Right atrium auricular region (tissue), 2 donors: Measurements from ENCODE around the gene DKKL1. TPM values are rescaled to one million over a fixed set of nuclear protein-coding genes. Genes with fewer than 3 reads are reported as not detected.
"Not testable (repeated sequence)": the region's sequence is repeated elsewhere in the genome, so short reads cannot be mapped to it uniquely, and the experiment has no call there.

Experiments used
- DNase-seq: peaks from one replicate; pipeline ENCODE4 v3.0.0-alpha.2; 2019; ENCODE audit warnings: low spot score
- H3K27ac ChIP-seq, 2 donors: fragments of 200-600 bp; sonication (generic); 1 replicate in 1 of 2; 2 replicates in 1 of 2; pipeline ENCODE4 v1.5.1; 2016 to 2019
- H3K27me3 ChIP-seq, 2 donors: fragments of 200-600 bp; sonication (generic); one replicate each; pipeline versions ENCODE4 v1.5.1 to v1.6.0; 2017 to 2019
- H3K36me3 ChIP-seq: fragments of 200-600 bp; sonication (generic); one replicate; pipeline ENCODE4 v1.5.1; 2016
- H3K4me1 ChIP-seq, 2 donors: fragments of 200-600 bp; sonication (generic); one replicate each; pipeline versions ENCODE4 v1.5.1 to v1.6.0; 2017 to 2019
- H3K4me3 ChIP-seq, 2 donors: fragments of 200-600 bp; sonication (generic); 1 replicate in 1 of 2; 2 replicates in 1 of 2; pipeline ENCODE4 v1.5.1; 2017 to 2019; ENCODE audit warnings: mild to moderate bottlenecking in 1 of 2, moderate library complexity in 1 of 2
- H3K9me3 ChIP-seq, 2 donors: fragments of 200-600 bp; sonication (generic); one replicate each; pipeline ENCODE4 v1.5.1; 2019
- total RNA-seq, 2 donors: library from RNA; depleted of rRNA; stranded (reverse); fragments of >200 nt; gene quantifications; one replicate each; pipeline ENCODE4 v1.1.0, GENCODE V29; 2016
- TF ChIP-seq, protein P1 (sequence below), 2 donors: fragments of 200-600 bp; sonication (generic); IDR thresholded peaks; one replicate each; pipeline ENCODE4 v1.5.1; 2019; ENCODE audit warnings: antibody characterized with exemption in 2 of 2

Gene DKKL1
- total RNA-seq, 2 donors from 2014 or later: not detected

GRCh38 chr19:49364083-49364737 lies 533 bp downstream of the DKKL1 start:
- peaks cover 0 to 22% of the 10 kb centered on the region in 2 donors for H3K4me1 ChIP-seq
- peaks cover 5% of the 10 kb centered on the region for H3K36me3 ChIP-seq
- peaks cover 0 to 6% of the 10 kb centered on the region in 2 donors for H3K9me3 ChIP-seq
- TF ChIP-seq, protein P1, sequence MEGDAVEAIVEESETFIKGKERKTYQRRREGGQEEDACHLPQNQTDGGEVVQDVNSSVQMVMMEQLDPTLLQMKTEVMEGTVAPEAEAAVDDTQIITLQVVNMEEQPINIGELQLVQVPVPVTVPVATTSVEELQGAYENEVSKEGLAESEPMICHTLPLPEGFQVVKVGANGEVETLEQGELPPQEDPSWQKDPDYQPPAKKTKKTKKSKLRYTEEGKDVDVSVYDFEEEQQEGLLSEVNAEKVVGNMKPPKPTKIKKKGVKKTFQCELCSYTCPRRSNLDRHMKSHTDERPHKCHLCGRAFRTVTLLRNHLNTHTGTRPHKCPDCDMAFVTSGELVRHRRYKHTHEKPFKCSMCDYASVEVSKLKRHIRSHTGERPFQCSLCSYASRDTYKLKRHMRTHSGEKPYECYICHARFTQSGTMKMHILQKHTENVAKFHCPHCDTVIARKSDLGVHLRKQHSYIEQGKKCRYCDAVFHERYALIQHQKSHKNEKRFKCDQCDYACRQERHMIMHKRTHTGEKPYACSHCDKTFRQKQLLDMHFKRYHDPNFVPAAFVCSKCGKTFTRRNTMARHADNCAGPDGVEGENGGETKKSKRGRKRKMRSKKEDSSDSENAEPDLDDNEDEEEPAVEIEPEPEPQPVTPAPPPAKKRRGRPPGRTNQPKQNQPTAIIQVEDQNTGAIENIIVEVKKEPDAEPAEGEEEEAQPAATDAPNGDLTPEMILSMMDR (IDR thresholded peaks at IDR 0.05): no peak
- H3K27ac ChIP-seq: peak overlapping the region; percentile 38 to 97
- no peak for DNase-seq
- no peaks in the 10 kb centered on the region for H3K27me3 ChIP-seq
- H3K4me3 ChIP-seq: peak overlapping the region; percentile 24 to 82

- peaks cover 0 to 13% of the 10 kb centered on the region in 2 donors for H3K9me3 ChIP-seq
- no peaks in the 10 kb centered on the region for H3K27me3 ChIP-seq
- no peak overlapping the region for H3K4me3 ChIP-seq
- DNase-seq: no peak
- H3K4me1 ChIP-seq: peaks cover 0 to 12% of the 10 kb centered on the region in 2 donors
- no peaks in the 10 kb centered on the region for H3K36me3 ChIP-seq
- TF ChIP-seq, protein P1 (IDR thresholded peaks at IDR 0.05): no peak
- H3K27ac ChIP-seq: no peak overlapping the region
These were observed 2.4 kb downstream of the DKKL1 start for GRCh38 chr19:49366110-49366509.

GRCh38 chr19:49368711-49369358 lies 5.2 kb downstream of the DKKL1 start:
- no peak overlapping the region for H3K4me3 ChIP-seq
- no peak for DNase-seq
- no peaks in the 10 kb centered on the region for H3K4me1 ChIP-seq
- H3K27ac ChIP-seq: no peak overlapping the region
- no peaks in the 10 kb centered on the region for H3K27me3 ChIP-seq
- TF ChIP-seq, protein P1 (IDR thresholded peaks at IDR 0.05): no peak
- peaks cover 0 to 13% of the 10 kb centered on the region in 2 donors for H3K9me3 ChIP-seq
- no peaks in the 10 kb centered on the region for H3K36me3 ChIP-seq

- no peak for DNase-seq
These were observed 7.5 kb downstream of the DKKL1 start for GRCh38 chr19:49371184-49371583.

GRCh38 chr19:49373174-49373573 lies 9.5 kb downstream of the DKKL1 start:
- H3K9me3 ChIP-seq: peaks cover 0 to 13% of the 10 kb centered on the region in 2 donors
- H3K4me1 ChIP-seq, DNase-seq, H3K27ac ChIP-seq, H3K36me3 ChIP-seq, H3K4me3 ChIP-seq, H3K27me3 ChIP-seq: not testable (repeated sequence)

More at GRCh38 chr19:49371184-49371583, 7.5 kb downstream of the DKKL1 start:
- Histone ChIP-seq H3K9me3 (peaks cover 0 to 13% of the 10 kb centered on the region in 2 donors), H3K36me3 (no peaks in the 10 kb centered on the region), H3K27ac (no peak overlapping the region), H3K4me1 (no peaks in the 10 kb centered on the region), H3K27me3 (no peaks in the 10 kb centered on the region), H3K4me3 (no peak overlapping the region)
- TF ChIP-seq, protein P1 (IDR thresholded peaks at IDR 0.05): no peak

DNA sequence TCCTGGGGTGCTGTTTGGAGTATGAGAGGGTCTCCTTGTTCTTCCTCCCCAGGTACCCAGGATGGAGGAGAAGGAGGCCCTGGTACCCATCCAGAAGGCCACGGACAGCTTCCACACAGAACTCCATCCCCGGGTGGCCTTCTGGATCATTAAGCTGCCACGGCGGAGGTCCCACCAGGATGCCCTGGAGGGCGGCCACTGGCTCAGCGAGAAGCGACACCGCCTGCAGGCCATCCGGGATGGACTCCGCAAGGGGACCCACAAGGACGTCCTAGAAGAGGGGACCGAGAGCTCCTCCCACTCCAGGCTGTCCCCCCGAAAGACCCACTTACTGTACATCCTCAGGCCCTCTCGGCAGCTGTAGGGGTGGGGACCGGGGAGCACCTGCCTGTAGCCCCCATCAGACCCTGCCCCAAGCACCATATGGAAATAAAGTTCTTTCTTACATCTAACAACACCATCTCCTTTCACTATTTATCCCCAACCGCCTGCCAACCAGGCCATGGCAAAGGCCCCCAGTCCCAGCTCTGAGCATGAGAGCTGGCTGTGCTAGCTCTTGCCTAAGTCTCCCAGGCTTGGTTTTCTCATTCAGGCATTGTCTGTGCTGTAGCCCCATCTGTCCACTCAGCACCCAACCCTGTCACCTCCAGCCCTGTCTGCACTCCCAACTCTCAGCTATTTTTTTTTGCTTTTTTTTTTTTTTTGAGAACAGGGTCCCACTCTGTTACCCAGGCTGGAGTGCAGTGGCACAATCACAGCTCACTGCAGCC lies 11.2 kb downstream of the DKKL1 start:
- H3K9me3 ChIP-seq: peaks cover 0 to 1% of the 10 kb centered on the region in 2 donors
- no peak for DNase-seq
- no peaks in the 10 kb centered on the region for H3K27me3 ChIP-seq
- no peak overlapping the region for H3K4me3 ChIP-seq
- TF ChIP-seq, protein P1 (IDR thresholded peaks at IDR 0.05): no peak
- no peak overlapping the region for H3K27ac ChIP-seq
- no peaks in the 10 kb centered on the region for H3K4me1 ChIP-seq
- H3K36me3 ChIP-seq: no peaks in the 10 kb centered on the region
